HG02588 (cell line): ENCODE results near the gene PDIA6.

ENCODE experiments used
- ATAC-seq: cut with Tn5 transposase; IDR thresholded peaks from one replicate; pipeline ENCODE4 v1.9.1; 2021; ENCODE audit warnings: mild to moderate bottlenecking, moderate library complexity; ENCODE audit not compliant: unreplicated experiment

PDIA6 gene

GRCh38 chr2:10812362-10813162 lies at the start of gene PDIA6:
PDIA6 (minus strand) TSS chr2:10812785; CDS start chr2:10812696, 89 bp downstream.
- peak; percentile 89 for ATAC-seq

DNA sequence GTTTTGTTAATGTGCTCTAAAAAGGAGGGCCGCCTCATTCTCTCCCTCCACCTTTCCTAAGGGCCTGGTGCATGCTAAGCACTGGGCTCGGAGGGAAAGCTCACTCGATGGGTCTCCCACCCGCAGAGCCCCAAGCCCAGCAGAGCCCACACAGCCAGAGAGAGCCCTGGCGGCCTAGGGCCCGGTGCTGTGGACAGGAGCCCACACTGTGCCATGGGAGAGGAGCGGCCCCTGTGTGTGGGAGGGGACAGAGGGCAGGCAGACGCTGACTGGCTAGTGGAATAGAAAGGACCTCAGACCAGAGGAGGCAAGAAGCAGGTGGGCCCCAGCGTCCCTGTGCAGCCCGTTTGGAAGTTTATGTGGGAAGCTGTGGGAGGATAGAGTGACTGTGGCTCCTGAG lies 49.7 kb upstream of the PDIA6 start:
- no peak for ATAC-seq

- ATAC-seq = no peak
Observed at GRCh38 chr2:10861765-10862164, 49.2 kb upstream of the PDIA6 start.

DNA sequence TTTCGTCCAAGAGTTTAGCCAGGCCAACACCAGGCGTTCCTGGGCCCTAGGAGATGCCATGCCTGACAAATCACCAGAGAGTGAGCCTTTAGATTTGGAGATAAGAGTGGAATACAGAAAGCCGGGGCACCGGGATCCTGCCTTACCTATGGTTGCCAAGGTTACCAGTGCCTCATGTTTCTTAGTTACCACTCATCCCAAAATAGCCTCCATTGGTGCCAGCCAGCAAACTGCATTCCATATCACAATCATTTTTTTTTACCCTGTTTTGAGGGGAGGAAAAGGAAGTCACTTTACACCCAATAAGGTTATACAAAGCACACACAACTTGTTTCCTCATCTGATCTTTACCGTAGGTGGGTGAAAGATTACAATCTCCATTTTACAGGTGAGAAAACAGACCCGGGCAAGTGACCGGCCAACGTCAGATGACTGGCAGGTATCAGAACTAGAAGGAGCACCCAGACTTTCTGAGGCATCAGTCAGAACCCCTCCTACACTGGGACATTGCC lies 48.3 kb upstream of the PDIA6 start:
- no peak for ATAC-seq

DNA sequence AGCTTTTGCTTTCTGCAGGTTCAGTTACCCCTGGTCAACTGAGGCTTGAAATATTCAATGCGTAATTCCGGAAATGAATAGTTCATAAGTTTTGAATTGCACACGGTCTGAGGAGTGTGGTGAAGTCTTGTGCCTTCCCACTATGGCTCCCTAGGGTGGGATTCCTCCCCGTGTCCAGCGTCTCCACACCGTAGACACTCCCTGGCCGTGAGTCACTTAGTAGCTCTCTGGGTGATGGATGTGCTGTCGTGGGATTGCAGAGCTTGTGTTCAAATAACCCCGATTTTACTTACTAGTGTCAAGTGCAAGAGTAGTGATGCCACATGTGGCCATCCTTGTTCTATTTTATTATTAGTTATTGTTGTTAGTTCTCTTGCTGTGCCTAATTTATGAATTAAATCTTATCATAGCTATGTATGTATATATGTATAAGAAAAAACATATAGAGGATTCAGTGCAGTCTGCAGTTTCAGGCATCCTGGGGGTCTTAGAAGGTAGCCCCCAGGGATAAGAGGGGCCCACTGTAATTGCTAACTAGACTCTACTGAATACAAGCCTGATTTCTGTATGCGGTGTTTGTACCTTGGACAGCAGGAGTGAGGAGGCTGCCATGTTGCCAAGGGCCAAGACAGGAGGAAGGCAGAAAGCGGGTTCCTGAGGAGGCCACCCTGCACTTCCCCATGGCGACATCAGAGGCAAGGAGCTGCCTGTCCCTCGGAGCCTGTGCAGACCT lies 47.7 kb upstream of the PDIA6 start:
- ATAC-seq = no peak

DNA sequence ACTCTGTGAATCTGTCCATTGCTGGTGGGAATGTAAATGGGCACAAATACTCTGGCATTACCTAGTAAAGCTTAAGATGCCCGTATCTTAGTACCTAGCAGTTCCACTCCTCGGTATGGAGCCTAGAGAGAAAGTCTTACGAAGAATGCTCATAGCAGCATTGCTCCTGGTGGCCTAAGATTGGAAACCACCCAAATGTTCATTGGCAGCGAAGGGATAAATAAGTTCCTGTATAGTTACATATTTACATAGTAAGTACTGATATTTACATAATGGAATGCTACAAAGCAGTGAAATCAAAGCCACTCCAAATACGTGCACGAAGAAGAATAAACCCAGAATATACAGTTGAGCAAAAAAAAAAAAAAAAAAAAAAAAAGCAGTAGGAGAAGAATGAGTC lies 46.7 kb upstream of the PDIA6 start:
- ATAC-seq = no peak

GRCh38 chr2:10848541-10848940 lies 36.0 kb upstream of the PDIA6 start:
- no peak for ATAC-seq

GRCh38 chr2:10847008-10847407 lies 34.4 kb upstream of the PDIA6 start:
- ATAC-seq = no peak

GRCh38 chr2:10846110-10846861 lies 33.7 kb upstream of the PDIA6 start:
- ATAC-seq = no peak

- no peak for ATAC-seq
Observed at GRCh38 chr2:10845640-10846039, 33.1 kb upstream of the PDIA6 start.

DNA sequence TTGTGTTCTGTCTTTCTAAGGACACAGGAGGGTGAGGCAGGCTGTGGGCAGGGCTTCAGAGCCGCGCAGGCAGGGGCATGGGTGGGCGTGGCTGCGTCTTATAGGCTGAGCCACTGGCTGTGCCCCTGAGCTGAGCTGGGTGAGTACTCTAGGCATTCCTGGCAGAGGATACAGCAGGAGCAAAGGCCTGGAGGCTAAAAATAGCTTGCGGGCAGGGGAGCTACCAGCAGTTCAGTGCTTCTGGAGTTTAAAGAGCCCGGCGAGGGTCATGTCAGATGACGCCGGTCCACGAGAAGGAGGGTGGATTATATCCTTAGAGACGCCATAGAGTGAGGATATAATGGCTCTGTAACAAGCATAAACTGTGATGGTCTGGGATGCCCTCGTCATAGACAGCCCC lies 31.5 kb upstream of the PDIA6 start:
- no peak for ATAC-seq

- ATAC-seq = no peak
Observed at GRCh38 chr2:10842506-10842905, 29.9 kb upstream of the PDIA6 start.

- no peak for ATAC-seq
Observed at GRCh38 chr2:10841547-10842219, 29.1 kb upstream of the PDIA6 start.

- no peak for ATAC-seq
Observed at GRCh38 chr2:10839813-10840212, 27.2 kb upstream of the PDIA6 start.

- ATAC-seq = no peak
Observed at GRCh38 chr2:10838734-10839133, 26.1 kb upstream of the PDIA6 start.

- ATAC-seq = no peak
Observed at GRCh38 chr2:10837298-10838266, 25.0 kb upstream of the PDIA6 start.

GRCh38 chr2:10835052-10835970 lies 22.7 kb upstream of the PDIA6 start:
- ATAC-seq = peak; percentile 76

DNA sequence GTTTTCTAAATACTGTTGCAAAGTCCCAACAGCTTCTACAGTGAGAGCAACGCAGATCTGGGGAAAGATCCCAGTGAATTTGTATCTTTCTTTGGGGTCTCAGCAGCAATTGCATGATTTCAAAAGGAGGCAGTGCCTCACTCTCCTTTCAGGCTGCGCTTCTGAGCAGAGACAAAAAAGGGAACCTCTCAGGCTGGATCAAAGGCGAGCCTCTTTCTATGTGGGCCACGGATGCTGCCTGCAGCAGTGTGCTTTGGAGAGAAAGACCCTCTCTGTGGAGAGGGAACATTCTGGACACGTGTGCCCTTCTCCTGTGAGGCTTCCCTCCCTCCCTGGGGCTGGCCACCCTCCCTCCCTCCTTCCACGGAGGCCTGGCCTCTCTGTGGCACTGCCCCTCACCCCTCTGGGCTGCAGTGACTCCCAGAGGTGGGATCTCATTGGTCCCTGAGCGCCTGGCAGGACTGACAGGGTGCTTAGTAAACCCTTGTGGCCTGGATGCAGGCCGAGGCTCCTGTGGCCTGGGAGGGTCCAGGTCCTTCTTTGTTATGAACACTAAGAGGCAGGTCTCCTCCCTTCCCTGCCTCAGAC lies 21.6 kb upstream of the PDIA6 start:
- ATAC-seq = no peak
